Astrocyte (in vitro differentiated cells and primary cell): ENCODE results near the gene ADAMTS12. TPM values are rescaled to one million over a fixed set of nuclear protein-coding genes. Genes with fewer than 3 reads are reported as not detected.

Source experiments
- DNase-seq: peaks from one replicate; pipeline ENCODE4 v3.0.0-alpha.2; 2010; ENCODE audit warnings: low read depth
- FAIRE-seq: peaks from 2 replicates; lab custom pipeline; 2011; peaks lifted over from hg19 to GRCh38; lab: Jason Lieb, UNC
- H2AFZ ChIP-seq: 2 replicates; pipeline ENCODE4 v1.6.0; 2012; ENCODE audit warnings: low read depth, low read length, inconsistent platforms
- H3K27ac ChIP-seq: 2 replicates; pipeline ENCODE4 v1.5.1; 2011; ENCODE audit warnings: low read depth, low read length, inconsistent platforms
- H3K27me3 ChIP-seq: 2 replicates; pipeline ENCODE4 v1.6.0; 2011; ENCODE audit warnings: low read length, inconsistent platforms; ENCODE audit not compliant: insufficient read depth
- H3K36me3 ChIP-seq: 2 replicates; pipeline ENCODE4 v1.5.1; 2011; ENCODE audit warnings: low read length, inconsistent platforms; ENCODE audit not compliant: insufficient read depth
- H3K4me1 ChIP-seq: 2 replicates; pipeline ENCODE4 v1.5.1; 2011; ENCODE audit warnings: low read length, inconsistent platforms; ENCODE audit not compliant: insufficient read depth
- H3K4me2 ChIP-seq: 2 replicates; pipeline ENCODE4 v1.6.0; 2012; ENCODE audit warnings: low read length, inconsistent platforms
- H3K4me3 ChIP-seq: 2 replicates; pipeline ENCODE4 v1.5.1; 2011; ENCODE audit warnings: low read depth, mild to moderate bottlenecking, low read length, inconsistent platforms; ENCODE audit not compliant: insufficient read depth
- H3K79me2 ChIP-seq: 2 replicates; pipeline ENCODE4 v1.6.0; 2012; ENCODE audit warnings: mild to moderate bottlenecking, low read length, inconsistent platforms; ENCODE audit not compliant: insufficient read depth
- H3K9ac ChIP-seq: 2 replicates; pipeline ENCODE4 v1.6.0; 2012; ENCODE audit warnings: mild to moderate bottlenecking, low read length, inconsistent platforms
- H3K9me3 ChIP-seq: 2 replicates; pipeline ENCODE4 v1.5.1; 2012; ENCODE audit warnings: low read depth, mild to moderate bottlenecking, low read length, inconsistent platforms; ENCODE audit not compliant: insufficient read depth
- H4K20me1 ChIP-seq: 2 replicates; pipeline ENCODE4 v1.6.0; 2012; ENCODE audit warnings: low read length, inconsistent platforms; ENCODE audit not compliant: insufficient read depth
- H3K27ac Mint-ChIP-seq: one replicate; pipeline ENCODE4 v1.8.0; 2021; ENCODE audit warnings: mild to moderate bottlenecking, mixed read lengths; ENCODE audit not compliant: unreplicated experiment
- H3K27me3 Mint-ChIP-seq: one replicate; pipeline ENCODE4 v1.8.0; 2021; ENCODE audit warnings: low read depth, mixed read lengths; ENCODE audit not compliant: unreplicated experiment
- H3K36me3 Mint-ChIP-seq: one replicate; pipeline ENCODE4 v1.8.0; 2021; ENCODE audit warnings: low read depth, mixed read lengths; ENCODE audit not compliant: unreplicated experiment
- H3K4me1 Mint-ChIP-seq: one replicate; pipeline ENCODE4 v1.8.0; 2021; ENCODE audit warnings: low read depth, mixed read lengths; ENCODE audit not compliant: unreplicated experiment
- H3K4me3 Mint-ChIP-seq: one replicate; pipeline ENCODE4 v1.8.0; 2021; ENCODE audit warnings: mild to moderate bottlenecking, moderate library complexity, mixed read lengths; ENCODE audit not compliant: unreplicated experiment
- H3K9me3 Mint-ChIP-seq: one replicate; pipeline ENCODE4 v1.8.0; 2021; ENCODE audit warnings: mild to moderate bottlenecking, mixed read lengths; ENCODE audit not compliant: unreplicated experiment
- EZH2 ChIP-seq: IDR thresholded peaks from 2 replicates; pipeline ENCODE4 v1.6.1; 2012; ENCODE audit warnings: mild to moderate bottlenecking, low read length, inconsistent platforms; ENCODE audit not compliant: insufficient read depth
- total RNA-seq: library from RNA; stranded (reverse); gene quantifications from 2 replicates; pipeline ENCODE4 v1.2.1, GENCODE V29; 2021
- TF ChIP-seq, protein P1 (sequence below): IDR thresholded peaks from 2 replicates; pipeline ENCODE4 v1.5.1; 2011; ENCODE audit warnings: low read depth, mild to moderate bottlenecking, inconsistent platforms, low read length, moderate library complexity; ENCODE audit not compliant: insufficient read depth

ADAMTS12 gene
- total RNA-seq, 1 donor from 2014 or later, result 156 TPM

GRCh38 chr5:33641744-33642505, 249.9 kb downstream of the ADAMTS12 start:
- Mint-ChIP-seq H3K9me3 (peaks cover 4% of the 10 kb centered on the region), H3K27ac (peak overlapping the region; percentile 81), H3K4me1 (peaks cover 27% of the 10 kb centered on the region), H3K36me3 (peaks cover 41% of the 10 kb centered on the region), H3K4me3 (no peak overlapping the region), H3K27me3 (no peaks in the 10 kb centered on the region)
- Histone ChIP-seq H3K27ac (peak overlapping the region; percentile 68), H3K4me1 (peaks cover 12% of the 10 kb centered on the region), H3K9me3 (peaks cover 3% of the 10 kb centered on the region), H3K9ac (peak overlapping the region; percentile 53), H4K20me1 (no peaks in the 10 kb centered on the region), H3K79me2 (no peaks in the 10 kb centered on the region), H3K4me3 (no peak overlapping the region), H3K27me3 (no peaks in the 10 kb centered on the region), H3K36me3 (peaks cover 43% of the 10 kb centered on the region), H3K4me2 (peak overlapping the region; percentile 27), H2AFZ (no peak overlapping the region)
- FAIRE-seq (no peak), DNase-seq (peak; percentile 91)
- TF ChIP-seq, protein P1, sequence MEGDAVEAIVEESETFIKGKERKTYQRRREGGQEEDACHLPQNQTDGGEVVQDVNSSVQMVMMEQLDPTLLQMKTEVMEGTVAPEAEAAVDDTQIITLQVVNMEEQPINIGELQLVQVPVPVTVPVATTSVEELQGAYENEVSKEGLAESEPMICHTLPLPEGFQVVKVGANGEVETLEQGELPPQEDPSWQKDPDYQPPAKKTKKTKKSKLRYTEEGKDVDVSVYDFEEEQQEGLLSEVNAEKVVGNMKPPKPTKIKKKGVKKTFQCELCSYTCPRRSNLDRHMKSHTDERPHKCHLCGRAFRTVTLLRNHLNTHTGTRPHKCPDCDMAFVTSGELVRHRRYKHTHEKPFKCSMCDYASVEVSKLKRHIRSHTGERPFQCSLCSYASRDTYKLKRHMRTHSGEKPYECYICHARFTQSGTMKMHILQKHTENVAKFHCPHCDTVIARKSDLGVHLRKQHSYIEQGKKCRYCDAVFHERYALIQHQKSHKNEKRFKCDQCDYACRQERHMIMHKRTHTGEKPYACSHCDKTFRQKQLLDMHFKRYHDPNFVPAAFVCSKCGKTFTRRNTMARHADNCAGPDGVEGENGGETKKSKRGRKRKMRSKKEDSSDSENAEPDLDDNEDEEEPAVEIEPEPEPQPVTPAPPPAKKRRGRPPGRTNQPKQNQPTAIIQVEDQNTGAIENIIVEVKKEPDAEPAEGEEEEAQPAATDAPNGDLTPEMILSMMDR, result no peak
- no peak for TF ChIP-seq EZH2

GRCh38 chr5:33639474-33639873, 252.3 kb downstream of the ADAMTS12 start:
- Mint-ChIP-seq H3K4me1 (peaks cover 28% of the 10 kb centered on the region), H3K27me3 (no peaks in the 10 kb centered on the region), H3K9me3 (peaks cover 2% of the 10 kb centered on the region), H3K27ac (no peak overlapping the region), H3K4me3 (no peak overlapping the region), H3K36me3 (peaks cover 49% of the 10 kb centered on the region)
- TF ChIP-seq EZH2, result no peak
- TF ChIP-seq, protein P1, result no peak
- Histone ChIP-seq H3K27ac (no peak overlapping the region), H3K4me2 (no peak overlapping the region), H4K20me1 (no peaks in the 10 kb centered on the region), H3K79me2 (no peaks in the 10 kb centered on the region), H3K36me3 (peaks cover 51% of the 10 kb centered on the region), H3K4me1 (peaks cover 12% of the 10 kb centered on the region), H3K9me3 (peaks cover 3% of the 10 kb centered on the region), H3K4me3 (no peak overlapping the region), H3K27me3 (no peaks in the 10 kb centered on the region), H2AFZ (no peak overlapping the region), H3K9ac (no peak overlapping the region)
- DNase-seq, result no peak
- FAIRE-seq, result no peak

DNA sequence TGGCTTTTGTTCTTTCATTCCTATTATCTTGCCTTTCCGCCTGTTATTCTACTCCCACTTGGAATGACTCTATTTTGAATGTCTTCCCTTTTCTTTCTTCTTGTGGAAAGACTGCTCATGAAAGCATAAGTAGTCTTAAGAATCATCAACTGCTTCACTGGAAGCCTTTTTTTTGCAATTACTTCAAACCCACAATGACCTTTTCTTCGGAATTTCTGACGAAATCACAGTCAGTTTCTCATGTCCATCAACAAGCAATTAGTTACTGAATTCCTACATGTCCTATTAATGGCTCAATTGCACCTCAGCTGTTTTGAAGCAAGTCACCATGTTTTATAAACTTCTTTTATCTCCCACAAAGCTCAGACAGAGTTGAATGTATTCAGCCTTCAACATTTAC, 254.8 kb downstream of the ADAMTS12 start:
- Mint-ChIP-seq H3K9me3 (no peaks in the 10 kb centered on the region), H3K27ac (no peak overlapping the region), H3K36me3 (peaks cover 43% of the 10 kb centered on the region), H3K4me1 (peaks cover 9% of the 10 kb centered on the region), H3K4me3 (no peak overlapping the region), H3K27me3 (no peaks in the 10 kb centered on the region)
- no peak overlapping the region for H3K27ac ChIP-seq
- H3K4me3 ChIP-seq, result no peak overlapping the region
- H2AFZ ChIP-seq, result no peak overlapping the region
- no peaks in the 10 kb centered on the region for H3K79me2 ChIP-seq
- DNase-seq (peak; percentile 14), FAIRE-seq (no peak)
- H3K9me3 ChIP-seq, result no peaks in the 10 kb centered on the region
- no peaks in the 10 kb centered on the region for H4K20me1 ChIP-seq
- H3K9ac ChIP-seq, result no peak overlapping the region
- H3K4me2 ChIP-seq, result no peak overlapping the region
- H3K36me3 ChIP-seq, result peaks cover 44% of the 10 kb centered on the region
- no peaks in the 10 kb centered on the region for H3K4me1 ChIP-seq
- no peaks in the 10 kb centered on the region for H3K27me3 ChIP-seq
- TF ChIP-seq, protein P1, result no peak
- TF ChIP-seq EZH2, result no peak
